Caco-2 (cell line): ENCODE results near the gene FCHSD2. TPM values are rescaled to one million over a fixed set of nuclear protein-coding genes. Genes with fewer than 3 reads are reported as not detected.

Experiments
- total RNA-seq: library from RNA; stranded (reverse); gene quantifications from 2 replicates; pipeline ENCODE4 v1.2.3, GENCODE V29; 2022

FCHSD2 gene
- total RNA-seq, 1 experiment from 2014 or later, result 32.7 TPM

Other genes with a start within 250 kb of the FCHSD2 start
- gene P2RY2, start 76.0 kb upstream of the FCHSD2 start, total RNA-seq, result 10.4 and 11.4 TPM in 2 replicates
- gene P2RY6, start 130.0 kb upstream of the FCHSD2 start, total RNA-seq, result 48.4 and 55.7 TPM in 2 replicates
- gene ARHGEF17, start 166.0 kb upstream of the FCHSD2 start, total RNA-seq, result 77.9 and 78.1 TPM in 2 replicates
- gene RELT, start 234.1 kb upstream of the FCHSD2 start, total RNA-seq, result 11.7 and 12.7 TPM in 2 replicates